Panc1 (cell line): ENCODE measurements around the gene SFMBT1. TPM values are rescaled to one million over a fixed set of nuclear protein-coding genes. Genes with fewer than 3 reads are reported as not detected.

Experiments used
- ATAC-seq: fragments of 200-7000 bp; cut with Tn5 transposase; 2 replicates; pipeline ENCODE4 v1.9.1; 2020; ENCODE audit warnings: mild to moderate bottlenecking, moderate library complexity
- BruUV-seq: library from RNA; stranded (reverse); fragments of 400-500 nt; replicated peaks from 2 replicates; lab custom pipeline; 2021; lab: Mats Ljungman, UMichigan
- CTCF ChIA-PET: fragments of 300-600 bp; sonication (Branson Sonifier 250); formaldehyde crosslinking; loops from one replicate; lab custom pipeline; 2022; ENCODE audit warnings: antibody characterized with exemption; lab: Charles Lee
- POLR2A ChIA-PET: fragments of 300-600 bp; sonication (Branson Sonifier 250); formaldehyde crosslinking; loops from one replicate; lab custom pipeline; 2022; ENCODE audit warnings: antibody characterized with exemption; lab: Charles Lee
- DNase-seq: peaks from one replicate; pipeline ENCODE4 v3.0.0-alpha.2; 2010; ENCODE audit warnings: low read depth, low spot score
- H3K27ac ChIP-seq: 2 replicates; pipeline ENCODE4 v1.5.1; 2011; ENCODE audit warnings: mild to moderate bottlenecking, low read length, inconsistent platforms
- H3K27me3 ChIP-seq: fragments of 200-500 bp; sonication (Bioruptor generic); 2 replicates; pipeline ENCODE4 v1.6.0; 2014; ENCODE audit warnings: low read length, inconsistent platforms; ENCODE audit not compliant: control insufficient read depth, insufficient read depth
- H3K36me3 ChIP-seq: fragments of 200-500 bp; sonication (Bioruptor generic); 2 replicates; pipeline ENCODE4 v1.5.1; 2014; ENCODE audit warnings: inconsistent platforms, mild to moderate bottlenecking, low read length, moderate library complexity; ENCODE audit not compliant: control insufficient read depth, insufficient read depth
- H3K4me1 ChIP-seq: 2 replicates; pipeline ENCODE4 v1.5.1; 2011; ENCODE audit warnings: inconsistent platforms, mild to moderate bottlenecking, low read length, moderate library complexity; ENCODE audit not compliant: control insufficient read depth, insufficient read depth
- H3K4me3 ChIP-seq, 2 experiments: 2 replicates each; pipeline ENCODE4 v1.5.1; 2011 to 2012; ENCODE audit warnings: low read depth in 2 of 2, low read length in 2 of 2, mild to moderate bottlenecking in 2 of 2, inconsistent platforms in 1 of 2, moderate library complexity in 1 of 2
- H3K9me3 ChIP-seq: fragments of 200-500 bp; sonication (Bioruptor generic); 2 replicates; pipeline ENCODE4 v1.5.1; 2014; ENCODE audit warnings: low read depth, mild to moderate bottlenecking, inconsistent platforms, low read length, moderate library complexity; ENCODE audit not compliant: control insufficient read depth, insufficient read depth
- CTCF ChIP-seq: fragments of 450-650 bp; IDR thresholded peaks from 2 replicates; pipeline ENCODE4 v1.5.1; 2017; ENCODE audit warnings: mild to moderate bottlenecking
- POLR2AphosphoS5 ChIP-seq: IDR thresholded peaks from 2 replicates; pipeline ENCODE4 v1.6.1; 2012; ENCODE audit warnings: mild to moderate bottlenecking, low read depth, low read length, moderate library complexity
- REST ChIP-seq, 2 experiments: IDR thresholded peaks; 2 replicates each; pipeline ENCODE4 v1.6.1; 2011 to 2012; ENCODE audit warnings: low read depth in 2 of 2, control low read depth in 1 of 2, low read length in 1 of 2, mild to moderate bottlenecking in 1 of 2, moderate library complexity in 1 of 2; ENCODE audit not compliant: insufficient read depth in 1 of 2
- SIN3A ChIP-seq: IDR thresholded peaks from 2 replicates; pipeline ENCODE4 v1.6.1; 2012; ENCODE audit warnings: low read depth, mild to moderate bottlenecking, low read length, moderate library complexity, borderline replicate concordance; ENCODE audit not compliant: insufficient read depth
- TCF7L2 ChIP-seq: IDR thresholded peaks from 2 replicates; pipeline ENCODE4 v1.6.1; 2011; ENCODE audit warnings: mild to moderate bottlenecking, low read depth, low read length, inconsistent platforms
- in situ Hi-C: cut with HindIII; loops from 2 replicates; pipeline ENCODE4 v1.10.0; 2016; ENCODE audit warnings: low sequenced_read_pairs, low pct_unique_long_range_greater_than_20kb
- intact Hi-C: fragments of 100-400 bp; cut with micrococcal nuclease; formaldehyde crosslinking; loops from one replicate; pipeline ENCODE4 v1.10.0; 2022; ENCODE audit not compliant: unreplicated experiment
- total RNA-seq: library from RNA; stranded (reverse); gene quantifications from one replicate; pipeline ENCODE4 v1.2.1, GENCODE V29; 2021; ENCODE audit not compliant: unreplicated experiment

The SFMBT1 gene
- total RNA-seq, 1 experiment from 2014 or later, result 24.4 TPM

GRCh38 chr3:52986938-52987337, 58.9 kb downstream of the SFMBT1 start:
- peaks cover 4% of the 10 kb centered on the region for H3K4me1 ChIP-seq
- intact Hi-C loops (no loop called here), in situ Hi-C loops (no loop called here)
- DNase-seq (no peak), ATAC-seq (no peak)
- no peak overlapping the region for H3K27ac ChIP-seq
- TF ChIP-seq CTCF, result peak; percentile 47
- no peak for TF ChIP-seq TCF7L2
- H3K36me3 ChIP-seq, result no peaks in the 10 kb centered on the region
- no TSS peak for BruUV-seq
- CTCF ChIA-PET, result no interaction called here
- no peaks in the 10 kb centered on the region for H3K27me3 ChIP-seq
- no peaks in the 10 kb centered on the region for H3K9me3 ChIP-seq
- H3K4me3 ChIP-seq, result no peak overlapping the region
- POLR2A ChIA-PET, result no interaction called here

- no TSS peak for BruUV-seq
- H3K27ac ChIP-seq, result no peak overlapping the region
- no peaks in the 10 kb centered on the region for H3K9me3 ChIP-seq
- no peaks in the 10 kb centered on the region for H3K36me3 ChIP-seq
- in situ Hi-C loops, result no loop called here
- POLR2A ChIA-PET, result interaction anchor here (0.6 kb wide), 2 partner anchors 23 to 96 kb away, joined by 3 read pairs; no protein-coding TSS in a partner anchor
- CTCF ChIA-PET, result interaction anchor here (0.9 kb wide), 1 partner anchor 13 kb away, joined by 3 read pairs; no protein-coding TSS in a partner anchor
- DNase-seq (no peak), ATAC-seq (no peak)
- TF ChIP-seq CTCF (no peak), SIN3A (no peak), TCF7L2 (no peak), POLR2AphosphoS5 (no peak), REST (IDR thresholded peaks at IDR 0.05; ENCODE audit: insufficient read depth in 1 of 2, low read depth in 2 of 2, low read length in 1 of 2) (no peak)
- intact Hi-C loops, result no loop called here
- peaks cover 4% of the 10 kb centered on the region for H3K4me1 ChIP-seq
- no peaks in the 10 kb centered on the region for H3K27me3 ChIP-seq
- H3K4me3 ChIP-seq, result no peak overlapping the region
Observed at GRCh38 chr3:52986049-52986448, 59.8 kb downstream of the SFMBT1 start.
